Body of pancreas (tissue), 4 donors: ENCODE results near the gene CLEC19A. TPM values are rescaled to one million over a fixed set of nuclear protein-coding genes. Genes with fewer than 3 reads are reported as not detected.

Experiments used
- ATAC-seq: fragments of 150-250 bp; one replicate; pipeline ENCODE4 v1.9.1; 2016
- DNase-seq, 4 donors: peaks; one replicate each; pipeline ENCODE4 v3.0.0-alpha.2; 2019
- H3K27ac ChIP-seq, 4 donors: fragments of 200-600 bp; sonication (generic); 1 replicate in 3 of 4; 2 replicates in 1 of 4; pipeline versions ENCODE4 v1.5.1 to v1.6.1; 2016 to 2019; ENCODE audit warnings: mild to moderate bottlenecking in 1 of 4, mixed read lengths in 1 of 4, moderate library complexity in 1 of 4
- H3K27me3 ChIP-seq, 2 donors: fragments of 200-600 bp; sonication (generic); one replicate each; pipeline ENCODE4 v1.6.0; 2016; ENCODE audit warnings: mild to moderate bottlenecking in 1 of 2
- H3K36me3 ChIP-seq, 2 donors: fragments of 200-600 bp; sonication (generic); replicated peaks in 1 of 2; 2 replicates each; pipeline ENCODE4 v1.5.1; 2016; ENCODE audit warnings: low read depth in 2 of 2; ENCODE audit not compliant: insufficient read depth in 1 of 2
- H3K4me1 ChIP-seq: fragments of 200-600 bp; sonication (generic); one replicate; pipeline ENCODE4 v1.6.0; 2016
- H3K4me3 ChIP-seq, 2 donors: fragments of 200-600 bp; sonication (generic); 1 replicate in 1 of 2; 2 replicates in 1 of 2; pipeline ENCODE4 v1.5.1; 2016 to 2019
- H3K9me3 ChIP-seq, 3 donors: fragments of 200-600 bp; sonication (generic); 1 replicate in 2 of 3; 2 replicates in 1 of 3; pipeline ENCODE4 v1.5.1; 2016
- POLR2A ChIP-seq, 3 donors: fragments of 450-650 bp; IDR thresholded peaks; one replicate each; pipeline ENCODE4 v1.6.1; 2016; ENCODE audit warnings: antibody characterized with exemption in 3 of 3, mild to moderate bottlenecking in 2 of 3
- WGBS, 2 donors: methylation state at CpG; one replicate each; pipeline ENCODE4 v1.1.5; 2017; 5-methylcytosine and 5-hydroxymethylcytosine counted together
- intact Hi-C: fragments of 100-400 bp; cut with DNase I; formaldehyde crosslinking; loops from one replicate; pipeline ENCODE4 v1.15.1; 2023
- total RNA-seq, 2 donors: library from RNA; depleted of rRNA; stranded (reverse); fragments of >200 nt; gene quantifications; one replicate each; pipeline ENCODE4 v1.1.0, GENCODE V29; 2016
- TF ChIP-seq, protein P1 (sequence below), 7 experiments: fragments of 450-650 bp in 4 of 7; fragments of 200-600 bp in 3 of 7; sonication (generic) in 3 of 7; IDR thresholded peaks; one replicate each; pipeline ENCODE4 v1.5.1; 2016 to 2019; ENCODE audit warnings: antibody characterized with exemption in 7 of 7

The CLEC19A gene
- total RNA-seq, 2 donors from 2014 or later, result not detected

GRCh38 chr16:19338335-19338734 lies 52.8 kb downstream of the CLEC19A start:
- ATAC-seq, result no peak
- WGBS, 2 donors, result 49 to 56% methylated on average over 3 of the region's 3 CpGs
- intact Hi-C loops, result no loop called here

GRCh38 chr16:19344224-19344801 lies 58.8 kb downstream of the CLEC19A start:
- no peaks in the 10 kb centered on the region for H3K27me3 ChIP-seq
- H3K9me3 ChIP-seq, result no peaks in the 10 kb centered on the region
- H3K27ac ChIP-seq, result no peak overlapping the region
- ATAC-seq, result no peak
- WGBS, 2 donors, result 36 to 42% methylated on average over 9 of the region's 9 CpGs
- H3K36me3 ChIP-seq, result no peaks in the 10 kb centered on the region
- no peak for DNase-seq
- intact Hi-C loops, result no loop called here
- H3K4me3 ChIP-seq, result no peak overlapping the region
- no peaks in the 10 kb centered on the region for H3K4me1 ChIP-seq
- TF ChIP-seq POLR2A (IDR thresholded peaks at IDR 0.05), result no peak
- TF ChIP-seq, protein P1, sequence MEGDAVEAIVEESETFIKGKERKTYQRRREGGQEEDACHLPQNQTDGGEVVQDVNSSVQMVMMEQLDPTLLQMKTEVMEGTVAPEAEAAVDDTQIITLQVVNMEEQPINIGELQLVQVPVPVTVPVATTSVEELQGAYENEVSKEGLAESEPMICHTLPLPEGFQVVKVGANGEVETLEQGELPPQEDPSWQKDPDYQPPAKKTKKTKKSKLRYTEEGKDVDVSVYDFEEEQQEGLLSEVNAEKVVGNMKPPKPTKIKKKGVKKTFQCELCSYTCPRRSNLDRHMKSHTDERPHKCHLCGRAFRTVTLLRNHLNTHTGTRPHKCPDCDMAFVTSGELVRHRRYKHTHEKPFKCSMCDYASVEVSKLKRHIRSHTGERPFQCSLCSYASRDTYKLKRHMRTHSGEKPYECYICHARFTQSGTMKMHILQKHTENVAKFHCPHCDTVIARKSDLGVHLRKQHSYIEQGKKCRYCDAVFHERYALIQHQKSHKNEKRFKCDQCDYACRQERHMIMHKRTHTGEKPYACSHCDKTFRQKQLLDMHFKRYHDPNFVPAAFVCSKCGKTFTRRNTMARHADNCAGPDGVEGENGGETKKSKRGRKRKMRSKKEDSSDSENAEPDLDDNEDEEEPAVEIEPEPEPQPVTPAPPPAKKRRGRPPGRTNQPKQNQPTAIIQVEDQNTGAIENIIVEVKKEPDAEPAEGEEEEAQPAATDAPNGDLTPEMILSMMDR (IDR thresholded peaks at IDR 0.05), result no peak

More at GRCh38 chr16:19338335-19338734, 52.8 kb downstream of the CLEC19A start:
- Histone ChIP-seq H3K4me1 (no peaks in the 10 kb centered on the region), H3K27me3 (no peaks in the 10 kb centered on the region), H3K36me3 (no peaks in the 10 kb centered on the region), H3K9me3 (no peaks in the 10 kb centered on the region), H3K27ac (no peak overlapping the region), H3K4me3 (no peak overlapping the region)
- no peak for TF ChIP-seq POLR2A (IDR thresholded peaks at IDR 0.05)
- TF ChIP-seq, protein P1 (IDR thresholded peaks at IDR 0.05), result no peak
- DNase-seq, result no peak

- DNase-seq (no peak), ATAC-seq (no peak)
- intact Hi-C loops, result no loop called here
- no peaks in the 10 kb centered on the region for H3K27me3 ChIP-seq
- WGBS, 2 donors, result 62 to 69% methylated on average over 4 of the region's 4 CpGs
- H3K36me3 ChIP-seq, result no peaks in the 10 kb centered on the region
- no peak overlapping the region for H3K4me3 ChIP-seq
- no peaks in the 10 kb centered on the region for H3K4me1 ChIP-seq
- H3K9me3 ChIP-seq, result no peaks in the 10 kb centered on the region
- H3K27ac ChIP-seq, result no peak overlapping the region
- TF ChIP-seq, protein P1 (IDR thresholded peaks at IDR 0.05), result no peak
Observed at GRCh38 chr16:19344980-19345379, 59.4 kb downstream of the CLEC19A start.

DNA sequence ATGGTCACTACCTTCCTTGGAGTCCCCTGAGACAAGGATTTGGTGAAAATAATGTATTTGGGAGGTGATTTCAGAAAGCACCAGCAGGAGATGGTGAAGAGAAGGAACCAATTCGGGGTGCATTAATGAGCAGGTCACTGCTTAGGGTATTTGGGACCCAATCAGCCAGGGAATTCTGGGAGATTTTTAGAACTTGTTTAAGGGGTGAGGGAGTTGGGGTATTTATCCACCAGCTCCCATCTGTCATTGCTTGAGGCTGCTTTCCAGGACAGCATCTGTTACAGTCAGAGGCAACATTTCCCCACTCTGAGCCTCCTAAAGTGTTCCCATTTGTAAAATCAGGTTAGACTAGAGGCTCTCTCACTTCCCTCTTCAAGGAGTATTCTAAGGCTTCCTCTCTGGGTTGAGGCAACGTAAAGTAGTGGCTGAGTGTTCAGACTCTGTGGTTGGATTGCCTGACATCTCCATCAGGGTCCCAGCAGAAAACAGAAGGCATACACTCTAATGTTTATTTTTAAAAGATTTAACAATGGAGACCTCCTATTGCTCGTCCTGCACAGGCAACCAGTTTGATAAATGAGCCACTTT lies 60.9 kb downstream of the CLEC19A start:
- no peaks in the 10 kb centered on the region for H3K4me1 ChIP-seq
- TF ChIP-seq POLR2A (IDR thresholded peaks at IDR 0.05), result no peak
- TF ChIP-seq, protein P1 (IDR thresholded peaks at IDR 0.05), result no peak
- WGBS, 2 donors, result 28 to 33% methylated on average over 3 of the region's 3 CpGs
- no peak overlapping the region for H3K4me3 ChIP-seq
- H3K36me3 ChIP-seq, result no peaks in the 10 kb centered on the region
- DNase-seq, result no peak
- ATAC-seq, result no peak
- intact Hi-C loops, result no loop called here
- H3K27me3 ChIP-seq, result no peaks in the 10 kb centered on the region
- H3K27ac ChIP-seq, result no peak overlapping the region
- H3K9me3 ChIP-seq, result no peaks in the 10 kb centered on the region

GRCh38 chr16:19348125-19348524 lies 62.6 kb downstream of the CLEC19A start:
- intact Hi-C loops, result no loop called here
- 62 to 71% methylated on average over 6 of the region's 6 CpGs for WGBS, 2 donors
- no peak for TF ChIP-seq POLR2A (IDR thresholded peaks at IDR 0.05)
- TF ChIP-seq, protein P1 (IDR thresholded peaks at IDR 0.05), result no peak

More at GRCh38 chr16:19348125-19348524, 62.6 kb downstream of the CLEC19A start:
- no peaks in the 10 kb centered on the region for H3K27me3 ChIP-seq
- H3K9me3 ChIP-seq, result no peaks in the 10 kb centered on the region
- no peak overlapping the region for H3K4me3 ChIP-seq
- H3K36me3 ChIP-seq, result no peaks in the 10 kb centered on the region
- DNase-seq (no peak), ATAC-seq (no peak)
- H3K27ac ChIP-seq, result no peak overlapping the region
- no peaks in the 10 kb centered on the region for H3K4me1 ChIP-seq
